HG02678 (cell line): ENCODE measurements around the gene EIF5.

ENCODE experiments used
- ATAC-seq: cut with Tn5 transposase; IDR thresholded peaks from one replicate; pipeline ENCODE4 v1.9.1; 2021; ENCODE audit warnings: mild to moderate bottlenecking, moderate library complexity; ENCODE audit not compliant: unreplicated experiment

EIF5 gene

GRCh38 chr14:103333754-103334643 lies at the start of gene EIF5:
TSS of gene EIF5 (plus strand) at chr14:103334237. CDS start at chr14:103335861, 1,624 bp downstream.
- peak; percentile 88 for ATAC-seq

- no peak for ATAC-seq
Measured at GRCh38 chr14:103284574-103285467, 49.2 kb upstream of the EIF5 start.

GRCh38 chr14:103286460-103286859 lies 47.6 kb upstream of the EIF5 start:
- ATAC-seq, result no peak

- ATAC-seq, result no peak
Measured at GRCh38 chr14:103286968-103287850, 46.8 kb upstream of the EIF5 start.

- no peak for ATAC-seq
Measured at GRCh38 chr14:103288076-103288766, 45.8 kb upstream of the EIF5 start.

GRCh38 chr14:103290056-103290455 lies 44.0 kb upstream of the EIF5 start:
- no peak for ATAC-seq

- no peak for ATAC-seq
Measured at GRCh38 chr14:103290494-103290893, 43.5 kb upstream of the EIF5 start.

GRCh38 chr14:103290961-103291360 lies 43.1 kb upstream of the EIF5 start:
- no peak for ATAC-seq

- peak; percentile 53 for ATAC-seq
Measured at GRCh38 chr14:103292426-103293374, 41.3 kb upstream of the EIF5 start.

GRCh38 chr14:103293465-103293864 lies 40.6 kb upstream of the EIF5 start:
- ATAC-seq, result no peak

GRCh38 chr14:103294091-103294490 lies 39.9 kb upstream of the EIF5 start:
- no peak for ATAC-seq

- no peak for ATAC-seq
Measured at GRCh38 chr14:103296007-103296406, 38.0 kb upstream of the EIF5 start.

- no peak for ATAC-seq
Measured at GRCh38 chr14:103296987-103297386, 37.0 kb upstream of the EIF5 start.

GRCh38 chr14:103298620-103299019 lies 35.4 kb upstream of the EIF5 start:
- ATAC-seq, result no peak

GRCh38 chr14:103301512-103302354 lies 32.3 kb upstream of the EIF5 start:
- no peak for ATAC-seq

- no peak for ATAC-seq
Measured at GRCh38 chr14:103302966-103303365, 31.1 kb upstream of the EIF5 start.

- no peak for ATAC-seq
Measured at GRCh38 chr14:103304706-103305105, 29.3 kb upstream of the EIF5 start.
